ENCODE measurements around the gene TAF15. TPM values are rescaled to one million over a fixed set of nuclear protein-coding genes. Genes with fewer than 3 reads are reported as not detected.
A peak's percentile ranks its signal among the peaks of the same experiment; 100 is the strongest.

TAF15 gene
- total RNA-seq, 1 donor from 2014 or later = 315 TPM

DNA sequence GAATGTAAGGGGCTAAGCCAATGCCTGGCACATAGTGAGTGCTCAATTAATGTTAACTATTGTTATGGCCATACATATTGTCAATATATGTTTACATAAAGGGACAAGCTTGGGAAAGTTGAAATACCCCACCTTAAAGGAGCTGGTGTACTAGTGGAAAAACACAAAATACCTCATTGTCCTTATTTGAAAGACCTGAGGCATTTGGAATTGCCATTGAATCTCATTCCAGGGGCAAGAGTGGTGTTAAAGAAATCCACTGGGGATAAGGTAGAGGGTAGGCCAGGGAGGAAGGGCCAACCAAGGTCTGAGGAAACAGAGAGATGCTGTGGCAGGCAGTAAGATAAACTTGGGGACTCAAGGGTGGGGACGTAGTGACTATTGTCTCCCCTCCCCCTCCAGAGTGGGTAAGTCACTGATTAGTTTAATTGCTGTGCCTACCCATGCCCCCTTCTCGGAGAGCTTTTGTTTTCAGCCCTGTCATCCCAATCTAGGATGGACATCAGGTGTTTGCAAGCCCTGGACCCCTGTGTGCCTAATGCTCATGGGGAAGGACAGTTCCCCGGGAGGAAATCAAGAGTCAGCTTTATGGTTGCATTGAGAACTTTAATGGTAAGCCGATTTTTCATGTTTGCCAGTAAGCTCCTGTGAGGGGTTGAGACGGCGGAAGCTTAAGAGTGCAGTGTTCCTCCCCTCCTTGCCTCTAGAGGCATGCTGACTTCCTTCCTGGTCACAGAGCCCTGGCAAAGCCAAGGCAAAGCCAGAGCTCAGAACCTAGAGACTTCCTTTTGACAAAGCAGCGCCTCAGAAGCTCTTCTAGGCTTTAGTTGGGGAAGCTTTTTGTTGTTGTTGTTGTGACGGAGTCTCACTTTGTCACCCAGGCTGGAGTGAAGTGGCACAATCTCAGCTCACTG, 61.9 kb downstream of the TAF15 start:
- intact Hi-C loops (cut with micrococcal nuclease) = no loop called here
- no peak overlapping the region for H3K27ac Mint-ChIP-seq
- peaks cover 22% of the 10 kb centered on the region for H3K4me1 Mint-ChIP-seq (ENCODE audit: low read depth)
- DNase-seq (ENCODE audit: low spot score) = no peak
- no peaks in the 10 kb centered on the region for H3K27me3 Mint-ChIP-seq (ENCODE audit: low read depth)
- H3K36me3 Mint-ChIP-seq (ENCODE audit: low read depth) = peaks cover 28% of the 10 kb centered on the region
- H3K9me3 Mint-ChIP-seq = no peaks in the 10 kb centered on the region
- no peak overlapping the region for H3K4me3 Mint-ChIP-seq (ENCODE audit: low read depth)

DNA sequence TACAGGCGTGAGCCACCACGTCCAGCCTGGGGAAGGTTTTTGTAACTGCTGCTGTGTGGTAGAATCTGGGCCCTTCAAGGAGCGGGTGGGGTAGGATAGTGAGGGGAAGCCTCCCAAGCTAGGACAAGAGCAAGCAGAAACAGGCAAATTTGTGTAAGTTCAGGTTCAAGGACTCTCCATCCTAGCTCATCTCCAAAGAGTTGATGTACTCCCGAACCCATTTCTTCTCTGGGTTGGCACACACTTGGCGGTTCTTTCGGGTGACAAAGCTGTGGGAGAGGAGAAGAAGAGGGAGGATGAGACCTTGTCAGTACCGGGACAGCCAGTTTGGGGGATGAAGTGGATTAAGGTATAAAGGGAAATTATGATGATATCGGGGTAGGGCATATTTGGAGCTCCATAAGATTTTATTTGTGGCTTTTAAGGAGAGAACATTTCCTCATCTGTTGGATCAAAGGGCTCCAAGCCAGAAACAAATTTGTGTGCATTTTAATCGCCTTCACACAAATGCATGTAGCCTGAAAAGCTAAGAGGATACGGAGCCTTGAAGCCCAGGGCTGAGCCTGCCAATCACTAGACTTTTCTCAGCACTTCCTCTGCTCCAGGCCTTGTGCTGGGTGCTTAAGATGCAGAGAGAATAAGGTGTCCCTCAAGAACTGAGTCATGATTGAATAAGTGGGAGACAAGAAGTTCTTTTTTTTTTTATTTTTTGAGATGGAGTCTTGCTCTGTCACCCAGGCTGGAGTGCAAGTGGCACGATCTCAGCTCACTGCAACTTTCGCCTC, 63.1 kb downstream of the TAF15 start:
- Mint-ChIP-seq H3K9me3 (no peaks in the 10 kb centered on the region), H3K4me3 (ENCODE audit: low read depth) (no peak overlapping the region), H3K4me1 (ENCODE audit: low read depth) (peaks cover 25% of the 10 kb centered on the region), H3K36me3 (ENCODE audit: low read depth) (peaks cover 32% of the 10 kb centered on the region), H3K27me3 (ENCODE audit: low read depth) (no peaks in the 10 kb centered on the region), H3K27ac (no peak overlapping the region)
- intact Hi-C loops (cut with micrococcal nuclease) = no loop called here
- DNase-seq (ENCODE audit: low spot score) = no peak

- H3K36me3 Mint-ChIP-seq (ENCODE audit: low read depth) = peaks cover 35% of the 10 kb centered on the region
- H3K4me3 Mint-ChIP-seq (ENCODE audit: low read depth) = peak overlapping the region; percentile 6
- DNase-seq (ENCODE audit: low spot score) = no peak
- peak overlapping the region; percentile 20 for H3K27ac Mint-ChIP-seq
- peaks cover 48% of the 10 kb centered on the region for H3K4me1 Mint-ChIP-seq (ENCODE audit: low read depth)
- H3K9me3 Mint-ChIP-seq = no peaks in the 10 kb centered on the region
- no peaks in the 10 kb centered on the region for H3K27me3 Mint-ChIP-seq (ENCODE audit: low read depth)
- intact Hi-C loops (cut with micrococcal nuclease) = no loop called here
Observed at GRCh38 chr17:35875072-35875799, 66.0 kb downstream of the TAF15 start.

DNA sequence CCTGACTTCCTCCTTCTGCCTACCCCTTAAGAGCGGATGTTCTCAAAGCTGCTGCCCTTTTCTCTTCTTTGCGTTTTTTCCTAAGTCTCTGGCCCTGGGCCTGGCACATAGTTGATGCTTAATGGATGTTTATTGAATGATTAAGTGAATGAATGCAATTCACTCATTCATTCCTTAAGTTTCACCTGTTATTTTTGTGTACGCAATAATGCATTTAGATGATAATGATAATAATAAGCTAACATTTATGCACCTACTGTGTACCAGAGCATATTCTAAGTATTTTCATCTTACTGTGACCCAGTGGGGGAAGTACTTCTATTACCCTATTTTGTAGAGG, 66.5 kb downstream of the TAF15 start:
- peak overlapping the region; percentile 20 for H3K27ac Mint-ChIP-seq

GRCh38 chr17:35876534-35876933, 67.2 kb downstream of the TAF15 start:
- Mint-ChIP-seq H3K36me3 (ENCODE audit: low read depth) (peaks cover 27% of the 10 kb centered on the region), H3K9me3 (no peaks in the 10 kb centered on the region), H3K4me1 (ENCODE audit: low read depth) (peaks cover 53% of the 10 kb centered on the region), H3K4me3 (ENCODE audit: low read depth) (no peak overlapping the region), H3K27me3 (ENCODE audit: low read depth) (no peaks in the 10 kb centered on the region), H3K27ac (no peak overlapping the region)
- no peak for DNase-seq (ENCODE audit: low spot score)
- intact Hi-C loops (cut with micrococcal nuclease) = no loop called here

More for the DNA sequence above, 66.5 kb downstream of the TAF15 start:
- no peak overlapping the region for H3K4me3 Mint-ChIP-seq (ENCODE audit: low read depth)
- peaks cover 53% of the 10 kb centered on the region for H3K4me1 Mint-ChIP-seq (ENCODE audit: low read depth)
- DNase-seq (ENCODE audit: low spot score) = no peak
- H3K9me3 Mint-ChIP-seq = no peaks in the 10 kb centered on the region
- H3K36me3 Mint-ChIP-seq (ENCODE audit: low read depth) = peaks cover 35% of the 10 kb centered on the region
- intact Hi-C loops (cut with micrococcal nuclease) = no loop called here
- H3K27me3 Mint-ChIP-seq (ENCODE audit: low read depth) = no peaks in the 10 kb centered on the region

DNA sequence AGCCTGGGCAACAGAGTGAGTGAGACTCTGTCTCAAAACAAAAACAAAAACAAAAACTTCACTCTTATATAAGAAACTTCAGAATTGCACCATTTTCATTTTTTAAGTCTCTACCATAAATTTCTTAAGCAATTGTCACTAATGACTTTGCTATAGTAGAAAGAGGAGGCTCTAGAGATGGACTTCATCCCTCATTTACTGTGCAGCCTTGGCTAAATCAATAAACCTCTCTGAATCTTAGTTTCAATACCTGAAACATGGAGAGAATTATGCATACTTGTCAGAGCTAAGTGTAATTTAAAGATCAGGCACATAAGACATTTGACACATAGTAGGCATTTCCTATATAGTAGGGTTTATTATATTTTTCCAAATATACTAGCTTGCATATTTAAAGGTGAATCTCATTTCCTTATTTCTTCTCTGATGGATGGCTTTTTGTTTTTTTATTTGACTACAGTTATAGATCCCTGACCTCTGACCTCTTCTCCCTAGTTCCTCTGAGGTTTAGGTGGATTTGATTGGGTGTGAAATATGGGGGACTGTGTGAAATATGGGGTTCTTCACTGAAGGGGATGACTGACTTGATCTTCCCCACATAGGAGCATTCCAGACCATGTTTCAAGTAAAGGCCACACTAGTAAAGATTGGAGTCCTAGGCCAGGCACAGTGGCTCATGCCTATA, 68.2 kb downstream of the TAF15 start:
- intact Hi-C loops (cut with micrococcal nuclease) = no loop called here
- Mint-ChIP-seq H3K27me3 (ENCODE audit: low read depth) (no peaks in the 10 kb centered on the region), H3K9me3 (no peaks in the 10 kb centered on the region), H3K27ac (peak overlapping the region; percentile 36), H3K4me3 (ENCODE audit: low read depth) (peak overlapping the region; percentile 21), H3K4me1 (ENCODE audit: low read depth) (peaks cover 50% of the 10 kb centered on the region), H3K36me3 (ENCODE audit: low read depth) (peaks cover 22% of the 10 kb centered on the region)
- DNase-seq (ENCODE audit: low spot score) = no peak

- peaks cover 50% of the 10 kb centered on the region for H3K4me1 Mint-ChIP-seq (ENCODE audit: low read depth)
Observed at GRCh38 chr17:35878361-35878760, 69.1 kb downstream of the TAF15 start.

GRCh38 chr17:35879773-35880654, 70.7 kb downstream of the TAF15 start, which contains the start of gene CCL5:
Gene CCL5 (minus strand): TSS chr17:35880360.
- H3K4me3 Mint-ChIP-seq (ENCODE audit: low read depth) = peak within 1 kb of the TSS; percentile 76
- H3K27me3 Mint-ChIP-seq (ENCODE audit: low read depth) = no peaks in the 10 kb centered on the region
- H3K9me3 Mint-ChIP-seq = no peaks in the 10 kb centered on the region
- peak within 1 kb of the TSS; percentile 97 for H3K27ac Mint-ChIP-seq
- peak; percentile 59 for DNase-seq (ENCODE audit: low spot score)
- intact Hi-C loops (cut with micrococcal nuclease) = loop anchor here (1.0 to 5.0 kb wide), 3 partner anchors 12 to 52 kb away; partner anchors contain the start of gene RDM1
- H3K36me3 Mint-ChIP-seq (ENCODE audit: low read depth) = peaks cover 16% of the 10 kb centered on the region
- peaks cover 49% of the 10 kb centered on the region for H3K4me1 Mint-ChIP-seq (ENCODE audit: low read depth)

More at GRCh38 chr17:35878361-35878760, 69.1 kb downstream of the TAF15 start:
- Mint-ChIP-seq H3K27me3 (ENCODE audit: low read depth) (no peaks in the 10 kb centered on the region), H3K9me3 (no peaks in the 10 kb centered on the region), H3K4me3 (ENCODE audit: low read depth) (peak overlapping the region; percentile 69), H3K36me3 (ENCODE audit: low read depth) (peaks cover 19% of the 10 kb centered on the region), H3K27ac (peak overlapping the region; percentile 69)
- intact Hi-C loops (cut with micrococcal nuclease) = no loop called here
- DNase-seq (ENCODE audit: low spot score) = no peak

GRCh38 chr17:35889241-35889640, 80.0 kb downstream of the TAF15 start:
- H3K4me3 Mint-ChIP-seq (ENCODE audit: low read depth) = no peak overlapping the region
- H3K4me1 Mint-ChIP-seq (ENCODE audit: low read depth) = peaks cover 41% of the 10 kb centered on the region
- no peaks in the 10 kb centered on the region for H3K9me3 Mint-ChIP-seq
- H3K27me3 Mint-ChIP-seq (ENCODE audit: low read depth) = no peaks in the 10 kb centered on the region
- intact Hi-C loops (cut with micrococcal nuclease) = no loop called here
- H3K36me3 Mint-ChIP-seq (ENCODE audit: low read depth) = no peaks in the 10 kb centered on the region
- peak overlapping the region; percentile 40 for H3K27ac Mint-ChIP-seq
- DNase-seq (ENCODE audit: low spot score) = no peak

GRCh38 chr17:35889818-35890773, 80.8 kb downstream of the TAF15 start:
- intact Hi-C loops (cut with micrococcal nuclease) = loop anchor here (5.0 kb wide), 1 partner anchor 43 kb away; no protein-coding TSS in a partner anchor
- Mint-ChIP-seq H3K4me3 (ENCODE audit: low read depth) (no peak overlapping the region), H3K36me3 (ENCODE audit: low read depth) (no peaks in the 10 kb centered on the region)

More at GRCh38 chr17:35889818-35890773, 80.8 kb downstream of the TAF15 start:
- Mint-ChIP-seq H3K27ac (peak overlapping the region; percentile 51), H3K27me3 (ENCODE audit: low read depth) (no peaks in the 10 kb centered on the region), H3K4me1 (ENCODE audit: low read depth) (peaks cover 42% of the 10 kb centered on the region), H3K9me3 (no peaks in the 10 kb centered on the region)
- DNase-seq (ENCODE audit: low spot score) = no peak

All from activated T-helper 2 cell treated with anti-CD3 and anti-CD28 coated beads, Interferon-gamma antibody, Interleukin-2, Interleukin-4, amounts not matched to agents 10 μg/mL and 5 μg/mL and 100 μg/mL, durations not matched to agents 14 hours and 24 hours and 36 hours (primary cell).